Umbilical cord (tissue), 2 donors: Measurements from ENCODE around the gene ACSL6. TPM values are rescaled to one million over a fixed set of nuclear protein-coding genes. Genes with fewer than 3 reads are reported as not detected.
"Not testable (repeated sequence)": the region's sequence is repeated elsewhere in the genome, so short reads cannot be mapped to it uniquely, and the experiment has no call there.

Source experiments
- DNase-seq: peaks from one replicate; pipeline ENCODE4 v3.0.0-alpha.2; 2015; ENCODE audit warnings: low spot score
- total RNA-seq: library from RNA; depleted of rRNA; stranded (reverse); fragments of >200 nt; gene quantifications from one replicate; pipeline ENCODE4 v1.2.3, GENCODE V29; 2014; ENCODE audit warnings: low replicate concordance; ENCODE audit not compliant: insufficient read depth

ACSL6 gene
- total RNA-seq, 1 donor from 2014 or later = 11.6 TPM

- DNase-seq = no peak
Measured at GRCh38 chr5:131944702-131945550, 66.5 kb downstream of the ACSL6 start.

- no peak for DNase-seq
Measured at GRCh38 chr5:131943916-131944315, 67.5 kb downstream of the ACSL6 start.

GRCh38 chr5:131942016-131942415 lies 69.4 kb downstream of the ACSL6 start:
- DNase-seq = no peak

- DNase-seq = no peak
Measured at GRCh38 chr5:131939690-131940345, 71.6 kb downstream of the ACSL6 start.

GRCh38 chr5:131932235-131932634 lies 79.2 kb downstream of the ACSL6 start:
- DNase-seq = no peak

- no peak for DNase-seq
Measured at GRCh38 chr5:131928957-131929356, 82.5 kb downstream of the ACSL6 start.

GRCh38 chr5:131926168-131926567 lies 85.3 kb downstream of the ACSL6 start:
- no peak for DNase-seq

GRCh38 chr5:131916481-131916880 lies 95.0 kb downstream of the ACSL6 start:
- no peak for DNase-seq

- no peak for DNase-seq
Measured at GRCh38 chr5:131914472-131914871, 97.0 kb downstream of the ACSL6 start.

GRCh38 chr5:131913603-131914002 lies 97.9 kb downstream of the ACSL6 start:
- no peak for DNase-seq

GRCh38 chr5:131906668-131907067 lies 104.8 kb downstream of the ACSL6 start:
- no peak for DNase-seq

- not testable (repeated sequence) for DNase-seq
Measured at GRCh38 chr5:131902266-131902665, 109.2 kb downstream of the ACSL6 start.

Other genes with a start within 250 kb of the ACSL6 start
- gene FNIP1, start 214.6 kb downstream of the ACSL6 start, total RNA-seq = 60.7 TPM
- gene MEIKIN, start 66.0 kb downstream of the ACSL6 start, total RNA-seq = not detected
- gene IL3, start 49.0 kb upstream of the ACSL6 start, total RNA-seq = not detected
- gene CSF2, start 62.1 kb upstream of the ACSL6 start, total RNA-seq = not detected
- 151 TPM for gene P4HA2, start 216.2 kb upstream of the ACSL6 start, total RNA-seq
- gene PDLIM4, start 246.0 kb upstream of the ACSL6 start, total RNA-seq = 47.9 TPM